RWPE1 (cell line): ENCODE measurements around the gene FAAP100.
"Not testable (repeated sequence)": the region's sequence is repeated elsewhere in the genome, so short reads cannot be mapped to it uniquely, and the experiment has no call there.

ENCODE experiments used
- CTCF ChIA-PET: fragments of 350-600 bp; sonication (Branson Sonifier 250); formaldehyde crosslinking; extraction: SDS; loops from one replicate; lab custom pipeline; 2021; lab: Yijun Ruan, JAX
- POLR2A ChIA-PET: fragments of 400-600 bp; formaldehyde crosslinking; extraction: SDS; loops from one replicate; lab custom pipeline; 2020; ENCODE audit warnings: antibody characterized with exemption; ENCODE audit not compliant: low non-redundant PET; lab: Yijun Ruan, JAX
- DNase-seq: peaks from one replicate; pipeline ENCODE4 v3.0.0; 2012; ENCODE audit warnings: low spot score
- H3K27ac ChIP-seq: fragments of 450-650 bp; 2 replicates; pipeline ENCODE4 v1.5.1; 2017
- CTCF ChIP-seq: fragments of 450-650 bp; conservative IDR thresholded peaks from 2 replicates; pipeline ENCODE4 v1.5.1; 2017; ENCODE audit warnings: low read depth, mild to moderate bottlenecking

FAAP100 gene

GRCh38 chr17:81590121-81590520 is 38.0 kb upstream of the FAAP100 start:
- POLR2A ChIA-PET, result no interaction called here
- no peak for TF ChIP-seq CTCF

GRCh38 chr17:81589612-81590011 is 37.5 kb upstream of the FAAP100 start:
- ChIA-PET POLR2A (no interaction called here), CTCF (interaction anchor here (0.5 kb wide), 1 partner anchor 22 kb away, joined by 4 read pairs; no protein-coding TSS in a partner anchor)
- no peak for TF ChIP-seq CTCF
- DNase-seq, result no peak
- no peak overlapping the region for H3K27ac ChIP-seq

More at GRCh38 chr17:81590121-81590520, 38.0 kb upstream of the FAAP100 start:
- DNase-seq, result no peak
- no peak overlapping the region for H3K27ac ChIP-seq
- CTCF ChIA-PET, result interaction anchor here (0.5 to 0.6 kb wide), 2 partner anchors 22 to 36 kb away, joined by 3 to 4 read pairs; no protein-coding TSS in a partner anchor

- no peak for DNase-seq
- CTCF ChIA-PET, result no interaction called here
- POLR2A ChIA-PET, result no interaction called here
- H3K27ac ChIP-seq, result peak overlapping the region; percentile 14; the same call in 1 of the 2 replicates
- TF ChIP-seq CTCF, result no peak
These were observed 33.9 kb upstream of the FAAP100 start for GRCh38 chr17:81586096-81586495.

GRCh38 chr17:81584771-81585170 is 32.6 kb upstream of the FAAP100 start:
- CTCF ChIA-PET, DNase-seq, H3K27ac ChIP-seq: not testable (repeated sequence)
- POLR2A ChIA-PET, result interaction anchor here (0.7 kb wide), 1 partner anchor 70 kb away, joined by 9 read pairs; no protein-coding TSS in a partner anchor

- no peak for DNase-seq
- H3K27ac ChIP-seq, result no peak overlapping the region
- ChIA-PET POLR2A (no interaction called here), CTCF (no interaction called here)
- no peak for TF ChIP-seq CTCF
These were observed 31.6 kb upstream of the FAAP100 start for GRCh38 chr17:81583589-81584342.

GRCh38 chr17:81582749-81583148 is 30.6 kb upstream of the FAAP100 start:
- no peak for TF ChIP-seq CTCF
- POLR2A ChIA-PET, result no interaction called here
- CTCF ChIA-PET, result no interaction called here
- H3K27ac ChIP-seq, result peak overlapping the region; percentile 29
- no peak for DNase-seq

- DNase-seq, result no peak
- ChIA-PET POLR2A (no interaction called here), CTCF (interaction anchor here (0.6 to 0.7 kb wide), 2 partner anchors 16 to 18 kb away, joined by 3 to 4 read pairs; no protein-coding TSS in a partner anchor)
- H3K27ac ChIP-seq, result peak overlapping the region; percentile 29
- TF ChIP-seq CTCF, result no peak
These were observed 30.2 kb upstream of the FAAP100 start for GRCh38 chr17:81582341-81582740.
